GM23338 (cell line): ENCODE results near the gene XRCC4.

ENCODE experiments used
- CREB1 ChIP-seq: fragments of 250-450 bp; sonication (Bioruptor Pico); IDR thresholded peaks from 2 replicates; pipeline ENCODE4 v1.5.0; 2020; ENCODE audit warnings: low read depth, mild to moderate bottlenecking, moderate library complexity
- CTCF ChIP-seq, 2 experiments: fragments of 200-600 bp in 1 of 2; sonication (generic) in 1 of 2; conservative IDR thresholded peaks; 2 replicates each; pipeline versions ENCODE4 v1.5.1 to v1.6.1; 2016 to 2017; ENCODE audit warnings: antibody characterized with exemption in 2 of 2, low read depth in 2 of 2, mild to moderate bottlenecking in 2 of 2, moderate library complexity in 1 of 2
- EZH2 ChIP-seq: fragments of 200-600 bp; sonication (generic); IDR thresholded peaks from one replicate; pipeline ENCODE4 v1.8.0; 2017; ENCODE audit warnings: antibody characterized with exemption, mild to moderate bottlenecking, low read depth; ENCODE audit not compliant: unreplicated experiment
- EZH2phosphoT487 ChIP-seq: fragments of 200-600 bp; sonication (generic); IDR thresholded peaks from one replicate; pipeline ENCODE4 v1.8.1; 2018; ENCODE audit warnings: antibody characterized with exemption; ENCODE audit not compliant: unreplicated experiment
- POLR2AphosphoS5 ChIP-seq: IDR thresholded peaks from 2 replicates; pipeline ENCODE4 v1.6.1; 2016; ENCODE audit warnings: antibody characterized with exemption, low read depth
- REST ChIP-seq: IDR thresholded peaks from one replicate; pipeline ENCODE4 v1.6.1; 2018; ENCODE audit warnings: antibody characterized with exemption; ENCODE audit not compliant: unreplicated experiment
- ZNF331 ChIP-seq: fragments of 250-450 bp; sonication (Bioruptor Pico); IDR thresholded peaks from 2 replicates; pipeline ENCODE4 v1.5.0; 2020; ENCODE audit warnings: low read depth, mild to moderate bottlenecking, moderate library complexity

GRCh38 chr5:83249156-83249555, 171.8 kb downstream of the XRCC4 start:
- TF ChIP-seq CTCF (conservative IDR thresholded peaks at IDR 0.05; ENCODE audit: low read depth in 2 of 2): no peak
- no peak for TF ChIP-seq EZH2phosphoT487
- no peak for TF ChIP-seq REST
- TF ChIP-seq CREB1 (CRISPR knock-in tag): no peak
- TF ChIP-seq POLR2AphosphoS5: no peak
- TF ChIP-seq EZH2: no peak
- no peak for TF ChIP-seq ZNF331
